Body of pancreas (tissue), 4 donors: Measurements from ENCODE around the gene MICAL2.

ENCODE experiments used
- CTCF ChIP-seq, 7 experiments: fragments of 450-650 bp in 4 of 7; fragments of 200-600 bp in 3 of 7; sonication (generic) in 3 of 7; IDR thresholded peaks; one replicate each; pipeline ENCODE4 v1.5.1; 2016 to 2019; ENCODE audit warnings: antibody characterized with exemption in 7 of 7
- POLR2A ChIP-seq, 3 donors: fragments of 450-650 bp; IDR thresholded peaks; one replicate each; pipeline ENCODE4 v1.6.1; 2016; ENCODE audit warnings: antibody characterized with exemption in 3 of 3, mild to moderate bottlenecking in 2 of 3

- TF ChIP-seq CTCF (IDR thresholded peaks at IDR 0.05) (no peak), POLR2A (IDR thresholded peaks at IDR 0.05) (no peak)
Observed at GRCh38 chr11:12137938-12138731, 27.7 kb downstream of the MICAL2 start.
